H1 (cell line): ENCODE measurements around the gene MARCHF9. TPM values are rescaled to one million over a fixed set of nuclear protein-coding genes. Genes with fewer than 3 reads are reported as not detected.

Source experiments
- BACH1 ChIP-seq: IDR thresholded peaks from 2 replicates; pipeline ENCODE4 v1.6.1; 2012; ENCODE audit warnings: low read length, improper control_type of control experiment
- BCL11A ChIP-seq, 2 experiments: IDR thresholded peaks; one replicate each; pipeline ENCODE4 v1.6.1; 2011; ENCODE audit warnings: low read depth in 2 of 2, low read length in 2 of 2, mild to moderate bottlenecking in 2 of 2
- CHD1 ChIP-seq: IDR thresholded peaks from 2 replicates; pipeline ENCODE4 v1.6.1; 2012; ENCODE audit warnings: low read depth, low read length, improper control_type of control experiment
- CHD2 ChIP-seq: IDR thresholded peaks from 2 replicates; pipeline ENCODE4 v1.6.1; 2012; ENCODE audit warnings: low read length, improper control_type of control experiment
- EP300 ChIP-seq, 2 experiments: IDR thresholded peaks; 1 replicate in 1 of 2; 2 replicates in 1 of 2; pipeline ENCODE4 v1.6.1; 2011 to 2012; ENCODE audit warnings: low read depth in 2 of 2, low read length in 2 of 2, mild to moderate bottlenecking in 2 of 2, borderline replicate concordance in 1 of 2, inconsistent platforms in 1 of 2, moderate library complexity in 1 of 2
- FOSL1 ChIP-seq: IDR thresholded peaks from 2 replicates; pipeline ENCODE4 v1.6.1; 2011; ENCODE audit warnings: mild to moderate bottlenecking, low read depth, low read length, moderate library complexity; ENCODE audit not compliant: insufficient read depth
- GABPA ChIP-seq: IDR thresholded peaks from 2 replicates; pipeline ENCODE4 v1.6.1; 2011; ENCODE audit warnings: mild to moderate bottlenecking, low read length, moderate library complexity, borderline replicate concordance; ENCODE audit not compliant: insufficient read depth
- KDM5A ChIP-seq: fragments of 200-600 bp; IDR thresholded peaks from 2 replicates; pipeline ENCODE4 v1.7.1; 2012; ENCODE audit warnings: mild to moderate bottlenecking, low read length, inconsistent platforms, mixed read lengths
- NANOG ChIP-seq: IDR thresholded peaks from 2 replicates; pipeline ENCODE4 v1.6.1; 2011; ENCODE audit warnings: low read length, low read depth, mild to moderate bottlenecking, inconsistent platforms; ENCODE audit not compliant: insufficient read depth, poor library complexity, severe bottlenecking
- RAD21 ChIP-seq, 2 experiments: IDR thresholded peaks in 1 of 2; conservative IDR thresholded peaks in 1 of 2; 2 replicates each; pipeline ENCODE4 v1.6.1; 2011; ENCODE audit warnings: low read depth in 2 of 2, low read length in 2 of 2, improper control_type of control experiment in 1 of 2, inconsistent platforms in 1 of 2, mild to moderate bottlenecking in 1 of 2, moderate library complexity in 1 of 2
- RBBP5 ChIP-seq: IDR thresholded peaks from 2 replicates; pipeline ENCODE4 v1.7.1; 2012; ENCODE audit warnings: low read depth, mild to moderate bottlenecking, inconsistent platforms, low read length, moderate library complexity, borderline replicate concordance
- RFX5 ChIP-seq: IDR thresholded peaks from 2 replicates; pipeline ENCODE4 v1.6.1; 2011; ENCODE audit warnings: low read depth, low read length, improper control_type of control experiment, borderline replicate concordance
- RXRA ChIP-seq: IDR thresholded peaks from 2 replicates; pipeline ENCODE4 v1.6.1; 2011; ENCODE audit warnings: low read depth, mild to moderate bottlenecking, low read length, moderate library complexity; ENCODE audit not compliant: insufficient read depth
- SIRT6 ChIP-seq: IDR thresholded peaks from one replicate; pipeline ENCODE4 v1.7.1; 2012; ENCODE audit warnings: low read length, inconsistent platforms
- SP2 ChIP-seq: IDR thresholded peaks from 2 replicates; pipeline ENCODE4 v1.6.1; 2012; ENCODE audit warnings: mild to moderate bottlenecking, low read length, inconsistent platforms
- SRF ChIP-seq: IDR thresholded peaks from 2 replicates; pipeline ENCODE4 v1.6.1; 2011; ENCODE audit warnings: mild to moderate bottlenecking, low read depth, low read length, moderate library complexity
- TBP ChIP-seq: IDR thresholded peaks from 2 replicates; pipeline ENCODE4 v1.6.1; 2011; ENCODE audit warnings: low read depth, low read length, improper control_type of control experiment
- ZNF274 ChIP-seq: IDR thresholded peaks from 2 replicates; pipeline ENCODE4 v1.7.0; 2012; ENCODE audit warnings: low read length, borderline replicate concordance; ENCODE audit errors: extremely low read depth
- polyA plus RNA-seq, 7 experiments: library from polyadenylated mRNA; depleted of rRNA in 3 of 7; stranded (reverse) in 5 of 7; unstranded in 2 of 7; fragments of >200 nt in 5 of 7; fragments of 200-250 nt in 2 of 7; gene quantifications; 1 replicate in 5 of 7; 2 replicates in 1 of 7; 4 replicates in 1 of 7; pipeline versions ENCODE4 v1.2.1 to v1.2.3, GENCODE V29; 2011 to 2013; ENCODE audit warnings: missing spikeins in 2 of 7, mixed read lengths in 2 of 7
- total RNA-seq: library from RNA; stranded (reverse); fragmentation: NEBNext Ultra II Directional; extraction: Animal tissue kit (Norgen Biotek cat#: 25700); gene quantifications from 2 replicates; pipeline ENCODE4 v1.2.1, GENCODE V29; 2021
- TF ChIP-seq, protein P1 (sequence below): IDR thresholded peaks from 2 replicates; pipeline ENCODE4 v1.6.1; 2012; ENCODE audit warnings: inconsistent platforms
- TF ChIP-seq, protein P2 (sequence below), 3 experiments: IDR thresholded peaks; 1 replicate in 2 of 3; 2 replicates in 1 of 3; pipeline versions ENCODE4 v1.5.1 to v1.6.1; 2011; ENCODE audit warnings: low read length in 3 of 3, mild to moderate bottlenecking in 3 of 3, inconsistent platforms in 2 of 3, low read depth in 1 of 3, moderate library complexity in 1 of 3; ENCODE audit not compliant: insufficient read depth in 1 of 3; ENCODE audit errors: control extremely low read depth in 1 of 3

Gene MARCHF9
- total and polyA plus RNA-seq, 2 of the 8 experiments (the other 6 are each of a cell fraction or from before 2014, with no cell fraction given): 6.4 to 7.8 TPM

DNA sequence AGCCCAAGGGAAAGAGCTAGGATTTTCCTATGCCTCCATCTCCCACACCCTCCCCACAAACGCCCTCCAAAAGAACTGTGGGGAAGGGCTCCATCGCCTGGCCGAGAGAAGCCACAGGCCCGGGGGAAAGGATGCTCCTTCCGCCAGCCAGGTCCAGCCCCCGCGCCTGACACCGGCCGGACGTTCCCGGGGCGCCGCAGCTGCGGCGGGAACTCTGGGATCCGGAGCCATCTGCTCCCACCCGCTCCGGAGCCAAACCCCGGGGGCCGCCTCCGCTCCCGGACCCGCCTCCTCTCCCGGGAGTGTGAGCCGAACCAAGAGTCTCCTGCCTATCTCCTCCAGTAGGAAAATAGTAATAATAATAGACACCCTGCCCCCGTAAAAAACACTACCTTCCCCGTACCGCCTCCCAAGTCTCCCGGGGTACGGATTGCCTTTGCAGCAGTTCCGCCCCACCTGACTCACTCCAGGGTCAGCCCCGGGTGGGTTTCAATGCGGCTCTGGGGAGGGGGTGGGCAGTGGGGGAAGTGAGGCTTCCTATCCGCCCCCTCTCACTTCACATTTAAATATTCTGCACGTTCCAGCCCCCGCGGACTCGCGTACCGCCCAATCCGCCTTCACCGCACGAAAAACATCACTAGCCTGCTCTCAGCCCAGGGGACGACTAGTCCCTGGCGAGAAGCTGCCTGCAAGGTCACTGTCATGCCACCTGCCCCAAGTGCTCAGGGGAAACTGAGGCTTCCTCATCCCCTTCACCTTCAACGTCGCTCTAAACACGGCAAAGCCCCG lies 18.8 kb upstream of the MARCHF9 start (continued):
- TF ChIP-seq TBP (peak; percentile 34; the same call in 1 of the 2 replicates), RAD21 (IDR thresholded peaks at IDR 0.05 in 1 of 2, conservative IDR thresholded peaks at IDR 0.05 in 1 of 2; ENCODE audit: low read depth in 2 of 2, low read length in 2 of 2) (peak; percentile 73 to 77), NANOG (no peak), KDM5A (no peak), SIRT6 (no peak), RXRA (no peak), FOSL1 (no peak), RFX5 (no peak), CHD2 (0 out of 2 replicates have a peak, but pooled peaks have one; percentile 38), GABPA (peak; percentile 23; the same call in 1 of the 2 replicates), SP2 (no peak), RBBP5 (peak; percentile 32; the same call in 1 of the 2 replicates), BACH1 (no peak), SRF (no peak), ZNF274 (no peak), CHD1 (no peak), EP300 (IDR thresholded peaks at IDR 0.05; ENCODE audit: borderline replicate concordance in 1 of 2, low read depth in 2 of 2, low read length in 2 of 2) (0 out of 3 replicates have a peak, but pooled peaks of 1 of the 2 experiments have one; percentile 52), BCL11A (IDR thresholded peaks at IDR 0.05; ENCODE audit: low read depth in 2 of 2, low read length in 2 of 2) (no peak)
- TF ChIP-seq, protein P1, sequence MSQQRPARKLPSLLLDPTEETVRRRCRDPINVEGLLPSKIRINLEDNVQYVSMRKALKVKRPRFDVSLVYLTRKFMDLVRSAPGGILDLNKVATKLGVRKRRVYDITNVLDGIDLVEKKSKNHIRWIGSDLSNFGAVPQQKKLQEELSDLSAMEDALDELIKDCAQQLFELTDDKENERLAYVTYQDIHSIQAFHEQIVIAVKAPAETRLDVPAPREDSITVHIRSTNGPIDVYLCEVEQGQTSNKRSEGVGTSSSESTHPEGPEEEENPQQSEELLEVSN: 0 out of 2 replicates have a peak, but pooled peaks have one; percentile 42
- TF ChIP-seq, protein P2, sequence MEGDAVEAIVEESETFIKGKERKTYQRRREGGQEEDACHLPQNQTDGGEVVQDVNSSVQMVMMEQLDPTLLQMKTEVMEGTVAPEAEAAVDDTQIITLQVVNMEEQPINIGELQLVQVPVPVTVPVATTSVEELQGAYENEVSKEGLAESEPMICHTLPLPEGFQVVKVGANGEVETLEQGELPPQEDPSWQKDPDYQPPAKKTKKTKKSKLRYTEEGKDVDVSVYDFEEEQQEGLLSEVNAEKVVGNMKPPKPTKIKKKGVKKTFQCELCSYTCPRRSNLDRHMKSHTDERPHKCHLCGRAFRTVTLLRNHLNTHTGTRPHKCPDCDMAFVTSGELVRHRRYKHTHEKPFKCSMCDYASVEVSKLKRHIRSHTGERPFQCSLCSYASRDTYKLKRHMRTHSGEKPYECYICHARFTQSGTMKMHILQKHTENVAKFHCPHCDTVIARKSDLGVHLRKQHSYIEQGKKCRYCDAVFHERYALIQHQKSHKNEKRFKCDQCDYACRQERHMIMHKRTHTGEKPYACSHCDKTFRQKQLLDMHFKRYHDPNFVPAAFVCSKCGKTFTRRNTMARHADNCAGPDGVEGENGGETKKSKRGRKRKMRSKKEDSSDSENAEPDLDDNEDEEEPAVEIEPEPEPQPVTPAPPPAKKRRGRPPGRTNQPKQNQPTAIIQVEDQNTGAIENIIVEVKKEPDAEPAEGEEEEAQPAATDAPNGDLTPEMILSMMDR (IDR thresholded peaks at IDR 0.05; ENCODE audit: control extremely low read depth in 1 of 3, insufficient read depth in 1 of 3, low read depth in 1 of 3, low read length in 3 of 3): peak; percentile 60 to 66 (median 64)
